H1 (cell line): ENCODE measurements around the gene IFNL4. TPM values are rescaled to one million over a fixed set of nuclear protein-coding genes. Genes with fewer than 3 reads are reported as not detected.

Source experiments
- ASH2L ChIP-seq: fragments of 200-600, 300-600 bp; sonication (generic); IDR thresholded peaks from one replicate; pipeline ENCODE4 v1.7.1; 2017; ENCODE audit warnings: low read length
- CHD2 ChIP-seq: IDR thresholded peaks from 2 replicates; pipeline ENCODE4 v1.6.1; 2012; ENCODE audit warnings: low read length, improper control_type of control experiment
- CREB1 ChIP-seq: IDR thresholded peaks from 2 replicates; pipeline ENCODE4 v1.6.1; 2012; ENCODE audit warnings: inconsistent platforms
- SRF ChIP-seq: IDR thresholded peaks from 2 replicates; pipeline ENCODE4 v1.6.1; 2011; ENCODE audit warnings: mild to moderate bottlenecking, low read depth, low read length, moderate library complexity
- TAF7 ChIP-seq: optimal IDR thresholded peaks from 2 replicates; pipeline ENCODE3; 2011; ENCODE audit warnings: low read depth, mild to moderate bottlenecking, inconsistent platforms, low read length, moderate library complexity, borderline replicate concordance
- TCF12 ChIP-seq: IDR thresholded peaks from 2 replicates; pipeline ENCODE4 v1.6.1; 2011; ENCODE audit warnings: low read depth, mild to moderate bottlenecking, low read length
- ZNF274 ChIP-seq: IDR thresholded peaks from 2 replicates; pipeline ENCODE4 v1.7.0; 2012; ENCODE audit warnings: low read length, borderline replicate concordance; ENCODE audit errors: extremely low read depth
- polyA plus RNA-seq, 7 experiments: library from polyadenylated mRNA; depleted of rRNA in 3 of 7; stranded (reverse) in 5 of 7; unstranded in 2 of 7; fragments of >200 nt in 5 of 7; fragments of 200-250 nt in 2 of 7; gene quantifications; 1 replicate in 5 of 7; 2 replicates in 1 of 7; 4 replicates in 1 of 7; pipeline versions ENCODE4 v1.2.1 to v1.2.3, GENCODE V29; 2011 to 2013; ENCODE audit warnings: missing spikeins in 2 of 7, mixed read lengths in 2 of 7
- total RNA-seq: library from RNA; stranded (reverse); fragmentation: NEBNext Ultra II Directional; extraction: Animal tissue kit (Norgen Biotek cat#: 25700); gene quantifications from 2 replicates; pipeline ENCODE4 v1.2.1, GENCODE V29; 2021

The IFNL4 gene
- total and polyA plus RNA-seq, 2 of the 8 experiments (the other 6 are each of a cell fraction or from before 2014, with no cell fraction given): not detected

DNA sequence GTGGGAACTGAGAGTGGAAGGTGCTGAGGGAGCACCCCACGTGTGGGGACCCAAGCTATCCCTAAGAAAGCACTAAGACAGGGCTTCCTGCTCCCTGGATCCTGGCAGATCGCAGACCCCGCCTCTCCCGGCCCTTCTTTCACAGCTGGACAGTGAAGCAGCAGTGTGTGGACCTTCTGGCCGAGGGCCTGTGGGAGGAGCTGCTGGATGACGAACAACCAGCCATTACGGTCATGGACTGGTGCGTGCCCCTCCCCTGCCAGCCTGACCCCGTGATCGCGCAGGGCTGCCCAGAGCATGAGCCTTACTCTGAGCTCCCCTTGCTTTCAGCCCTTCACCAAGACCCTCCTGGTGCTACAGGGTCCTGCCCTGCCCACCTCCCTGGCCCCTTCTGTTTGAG, 49.6 kb downstream of the IFNL4 start (continued):
- TF ChIP-seq TAF7 (no peak), ZNF274 (no peak), ASH2L (no peak), SRF (no peak), TCF12 (no peak), CREB1 (no peak), CHD2 (no peak)
